Gastrocnemius medialis (tissue), 4 donors: ENCODE data around the gene GCN1.

Source experiments
- POLR2A ChIP-seq, 2 donors: fragments of 450-650 bp; IDR thresholded peaks; one replicate each; pipeline ENCODE4 v1.6.1; 2017; ENCODE audit warnings: antibody characterized with exemption in 2 of 2, mild to moderate bottlenecking in 2 of 2, moderate library complexity in 2 of 2
- TF ChIP-seq, protein P1 (sequence below), 5 experiments: fragments of 450-650 bp in 3 of 5; fragments of 200-600 bp in 2 of 5; sonication (generic) in 2 of 5; IDR thresholded peaks in 4 of 5; conservative IDR thresholded peaks in 1 of 5; 1 replicate in 4 of 5; 2 replicates in 1 of 5; pipeline ENCODE4 v1.5.1; 2016 to 2019; ENCODE audit warnings: antibody characterized with exemption in 5 of 5, mild to moderate bottlenecking in 3 of 5, moderate library complexity in 3 of 5

DNA sequence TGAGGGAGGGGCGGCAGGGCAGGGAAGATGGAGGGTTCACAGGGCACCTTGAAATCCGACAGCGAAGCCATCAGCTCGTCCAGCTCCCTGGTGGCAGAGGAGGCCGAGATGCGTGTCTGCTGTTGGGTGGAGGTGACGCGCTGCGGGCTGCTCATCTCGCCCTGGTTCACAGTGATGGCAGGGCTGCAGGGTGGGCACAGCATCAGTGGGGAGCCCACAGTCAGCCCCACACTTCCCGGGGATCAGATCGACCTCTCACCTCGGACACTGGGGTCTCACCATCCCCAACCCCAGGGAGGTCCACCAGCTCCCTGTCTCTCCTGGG is 27.0 kb upstream of the GCN1 start:
- TF ChIP-seq, protein P1, sequence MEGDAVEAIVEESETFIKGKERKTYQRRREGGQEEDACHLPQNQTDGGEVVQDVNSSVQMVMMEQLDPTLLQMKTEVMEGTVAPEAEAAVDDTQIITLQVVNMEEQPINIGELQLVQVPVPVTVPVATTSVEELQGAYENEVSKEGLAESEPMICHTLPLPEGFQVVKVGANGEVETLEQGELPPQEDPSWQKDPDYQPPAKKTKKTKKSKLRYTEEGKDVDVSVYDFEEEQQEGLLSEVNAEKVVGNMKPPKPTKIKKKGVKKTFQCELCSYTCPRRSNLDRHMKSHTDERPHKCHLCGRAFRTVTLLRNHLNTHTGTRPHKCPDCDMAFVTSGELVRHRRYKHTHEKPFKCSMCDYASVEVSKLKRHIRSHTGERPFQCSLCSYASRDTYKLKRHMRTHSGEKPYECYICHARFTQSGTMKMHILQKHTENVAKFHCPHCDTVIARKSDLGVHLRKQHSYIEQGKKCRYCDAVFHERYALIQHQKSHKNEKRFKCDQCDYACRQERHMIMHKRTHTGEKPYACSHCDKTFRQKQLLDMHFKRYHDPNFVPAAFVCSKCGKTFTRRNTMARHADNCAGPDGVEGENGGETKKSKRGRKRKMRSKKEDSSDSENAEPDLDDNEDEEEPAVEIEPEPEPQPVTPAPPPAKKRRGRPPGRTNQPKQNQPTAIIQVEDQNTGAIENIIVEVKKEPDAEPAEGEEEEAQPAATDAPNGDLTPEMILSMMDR (IDR thresholded peaks at IDR 0.05 in 4 of 5, conservative IDR thresholded peaks at IDR 0.05 in 1 of 5), result no peak
- TF ChIP-seq POLR2A (IDR thresholded peaks at IDR 0.05), result no peak
